ENCODE results near the gene RPS15.

DNA sequence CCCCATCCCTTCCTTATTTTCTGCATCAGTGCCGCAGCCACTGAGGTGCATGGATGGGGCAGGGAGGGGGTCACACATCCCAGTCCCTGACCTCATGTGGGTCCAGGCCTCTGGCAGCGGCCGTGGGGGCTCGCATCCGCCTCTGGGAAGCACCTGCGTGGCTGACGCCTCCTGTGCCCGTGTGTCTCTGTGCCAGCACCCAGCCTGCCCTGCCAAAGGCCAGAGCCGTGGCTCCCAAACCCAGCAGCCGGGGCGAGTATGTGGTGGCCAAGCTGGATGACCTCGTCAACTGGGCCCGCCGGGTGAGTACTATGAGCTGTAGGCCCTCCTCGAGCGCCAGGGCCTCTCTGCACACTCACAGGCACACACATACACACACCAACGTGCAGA lies 49.6 kb upstream of the RPS15 start:
- TF ChIP-seq, protein P1, sequence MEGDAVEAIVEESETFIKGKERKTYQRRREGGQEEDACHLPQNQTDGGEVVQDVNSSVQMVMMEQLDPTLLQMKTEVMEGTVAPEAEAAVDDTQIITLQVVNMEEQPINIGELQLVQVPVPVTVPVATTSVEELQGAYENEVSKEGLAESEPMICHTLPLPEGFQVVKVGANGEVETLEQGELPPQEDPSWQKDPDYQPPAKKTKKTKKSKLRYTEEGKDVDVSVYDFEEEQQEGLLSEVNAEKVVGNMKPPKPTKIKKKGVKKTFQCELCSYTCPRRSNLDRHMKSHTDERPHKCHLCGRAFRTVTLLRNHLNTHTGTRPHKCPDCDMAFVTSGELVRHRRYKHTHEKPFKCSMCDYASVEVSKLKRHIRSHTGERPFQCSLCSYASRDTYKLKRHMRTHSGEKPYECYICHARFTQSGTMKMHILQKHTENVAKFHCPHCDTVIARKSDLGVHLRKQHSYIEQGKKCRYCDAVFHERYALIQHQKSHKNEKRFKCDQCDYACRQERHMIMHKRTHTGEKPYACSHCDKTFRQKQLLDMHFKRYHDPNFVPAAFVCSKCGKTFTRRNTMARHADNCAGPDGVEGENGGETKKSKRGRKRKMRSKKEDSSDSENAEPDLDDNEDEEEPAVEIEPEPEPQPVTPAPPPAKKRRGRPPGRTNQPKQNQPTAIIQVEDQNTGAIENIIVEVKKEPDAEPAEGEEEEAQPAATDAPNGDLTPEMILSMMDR (IDR thresholded peaks at IDR 0.05), result no peak
- TF ChIP-seq EP300 (IDR thresholded peaks at IDR 0.05), result no peak
- no peak for TF ChIP-seq POLR2AphosphoS5 (IDR thresholded peaks at IDR 0.05)
- TF ChIP-seq POLR2A (IDR thresholded peaks at IDR 0.05), result no peak
